Spleen (tissue), 7 donors: ENCODE data around the gene KCNAB1.

Source experiments
- CTCF ChIP-seq, 11 experiments: fragments of 200-600 bp in 7 of 11; fragments of 450-650 bp in 4 of 11; sonication (generic) in 4 of 11; IDR thresholded peaks in 8 of 11; conservative IDR thresholded peaks in 3 of 11; 1 replicate in 7 of 11; 2 replicates in 4 of 11; pipeline versions ENCODE4 v1.4.0 to v1.8.0; 2016 to 2021; ENCODE audit warnings: antibody characterized with exemption in 11 of 11, inconsistent platforms in 4 of 11, mild to moderate bottlenecking in 1 of 11
- POLR2A ChIP-seq, 3 donors: fragments of 450-650 bp; IDR thresholded peaks; one replicate each; pipeline ENCODE4 v1.5.1; 2017; ENCODE audit warnings: antibody characterized with exemption in 3 of 3, mild to moderate bottlenecking in 1 of 3
- donor health status: DM: no; HTN: no; CAD: no; lungs with moderate emphysema.
- donor health status: DM: no; HTN: no; CAD: no.
- donor health status: DM: no; HTN: no; CAD: no.

- TF ChIP-seq CTCF (IDR thresholded peaks at IDR 0.05 in 8 of 11, conservative IDR thresholded peaks at IDR 0.05 in 3 of 11) (no peak), POLR2A (IDR thresholded peaks at IDR 0.05) (no peak)
Measured at GRCh38 chr3:156285626-156286025, 165.2 kb downstream of the KCNAB1 start.
